ENCODE measurements around the gene OPRM1. TPM values are rescaled to one million over a fixed set of nuclear protein-coding genes. Genes with fewer than 3 reads are reported as not detected.

Gene OPRM1
- total RNA-seq, result not detected in 2 replicates

- no peak within 1 kb of the TSS for H2AFZ ChIP-seq (ENCODE audit: low read length)
- H3K4me3 ChIP-seq (ENCODE audit: insufficient read depth, low read length), result no peak within 1 kb of the TSS
- H4K20me1 ChIP-seq (ENCODE audit: insufficient read depth, low read length), result no peaks in the 10 kb centered on the region
- no peak for TF ChIP-seq CTCF (IDR thresholded peaks at IDR 0.05; ENCODE audit: extremely low read depth, low read depth, low read length)
- no peak for DNase-seq (ENCODE audit: insufficient read length, low spot score, missing footprints)
- H3K27ac ChIP-seq (ENCODE audit: low read depth, low read length), result no peak within 1 kb of the TSS
- H3K4me2 ChIP-seq (ENCODE audit: insufficient read depth, low read length), result no peak within 1 kb of the TSS
- no peaks in the 10 kb centered on the region for H3K4me1 ChIP-seq (ENCODE audit: insufficient read depth, low read length)
- H3K9me3 ChIP-seq (ENCODE audit: low read depth, low read length), result no peaks in the 10 kb centered on the region
- H3K79me2 ChIP-seq (ENCODE audit: insufficient read depth, low read length), result no peaks in the 10 kb centered on the region
- H3K27me3 ChIP-seq (ENCODE audit: insufficient read depth, low read length), result no peaks in the 10 kb centered on the region
- no peaks in the 10 kb centered on the region for H3K36me3 ChIP-seq (ENCODE audit: insufficient read depth, low read length)
Observed at GRCh38 chr6:154039231-154039842, at the start of gene OPRM1. OPRM1 (plus strand) TSS chr6:154039240; CDS start chr6:154039545, 305 bp downstream.

- no peak for TF ChIP-seq CTCF (IDR thresholded peaks at IDR 0.05; ENCODE audit: extremely low read depth, low read depth, low read length)
- no peak for DNase-seq (ENCODE audit: insufficient read length, low spot score, missing footprints)
Observed at GRCh38 chr6:153989989-153990388, 49.1 kb upstream of the OPRM1 start.

GRCh38 chr6:153994004-153994403, 45.0 kb upstream of the OPRM1 start:
- H4K20me1 ChIP-seq (ENCODE audit: insufficient read depth, low read length), result no peaks in the 10 kb centered on the region
- no peak overlapping the region for H3K4me2 ChIP-seq (ENCODE audit: insufficient read depth, low read length)
- no peak overlapping the region for H2AFZ ChIP-seq (ENCODE audit: low read length)
- no peaks in the 10 kb centered on the region for H3K27me3 ChIP-seq (ENCODE audit: insufficient read depth, low read length)
- TF ChIP-seq CTCF (IDR thresholded peaks at IDR 0.05; ENCODE audit: extremely low read depth, low read depth, low read length), result no peak
- peaks cover 5% of the 10 kb centered on the region for H3K9me3 ChIP-seq (ENCODE audit: low read depth, low read length)
- DNase-seq (ENCODE audit: insufficient read length, low spot score, missing footprints), result no peak
- H3K4me3 ChIP-seq (ENCODE audit: insufficient read depth, low read length), result no peak overlapping the region
- no peaks in the 10 kb centered on the region for H3K36me3 ChIP-seq (ENCODE audit: insufficient read depth, low read length)
- no peak overlapping the region for H3K27ac ChIP-seq (ENCODE audit: low read depth, low read length)
- no peaks in the 10 kb centered on the region for H3K79me2 ChIP-seq (ENCODE audit: insufficient read depth, low read length)
- H3K4me1 ChIP-seq (ENCODE audit: insufficient read depth, low read length), result no peaks in the 10 kb centered on the region

More at GRCh38 chr6:153989989-153990388, 49.1 kb upstream of the OPRM1 start:
- H2AFZ ChIP-seq (ENCODE audit: low read length), result no peak overlapping the region
- H3K27ac ChIP-seq (ENCODE audit: low read depth, low read length), result no peak overlapping the region
- peaks cover 5% of the 10 kb centered on the region for H3K9me3 ChIP-seq (ENCODE audit: low read depth, low read length)
- H3K4me3 ChIP-seq (ENCODE audit: insufficient read depth, low read length), result no peak overlapping the region
- H3K36me3 ChIP-seq (ENCODE audit: insufficient read depth, low read length), result no peaks in the 10 kb centered on the region
- H3K27me3 ChIP-seq (ENCODE audit: insufficient read depth, low read length), result no peaks in the 10 kb centered on the region
- no peaks in the 10 kb centered on the region for H3K79me2 ChIP-seq (ENCODE audit: insufficient read depth, low read length)
- H3K4me1 ChIP-seq (ENCODE audit: insufficient read depth, low read length), result no peaks in the 10 kb centered on the region
- no peak overlapping the region for H3K4me2 ChIP-seq (ENCODE audit: insufficient read depth, low read length)
- no peaks in the 10 kb centered on the region for H4K20me1 ChIP-seq (ENCODE audit: insufficient read depth, low read length)

GRCh38 chr6:153994811-153995210, 44.2 kb upstream of the OPRM1 start:
- no peak overlapping the region for H3K4me3 ChIP-seq (ENCODE audit: insufficient read depth, low read length)

More at GRCh38 chr6:153994811-153995210, 44.2 kb upstream of the OPRM1 start:
- H3K9me3 ChIP-seq (ENCODE audit: low read depth, low read length), result peaks cover 4% of the 10 kb centered on the region
- H2AFZ ChIP-seq (ENCODE audit: low read length), result no peak overlapping the region
- H3K27me3 ChIP-seq (ENCODE audit: insufficient read depth, low read length), result no peaks in the 10 kb centered on the region
- no peak overlapping the region for H3K4me2 ChIP-seq (ENCODE audit: insufficient read depth, low read length)
- DNase-seq (ENCODE audit: insufficient read length, low spot score, missing footprints), result no peak
- H3K79me2 ChIP-seq (ENCODE audit: insufficient read depth, low read length), result no peaks in the 10 kb centered on the region
- no peaks in the 10 kb centered on the region for H3K36me3 ChIP-seq (ENCODE audit: insufficient read depth, low read length)
- H3K4me1 ChIP-seq (ENCODE audit: insufficient read depth, low read length), result no peaks in the 10 kb centered on the region
- H3K27ac ChIP-seq (ENCODE audit: low read depth, low read length), result no peak overlapping the region
- no peak for TF ChIP-seq CTCF (IDR thresholded peaks at IDR 0.05; ENCODE audit: extremely low read depth, low read depth, low read length)
- H4K20me1 ChIP-seq (ENCODE audit: insufficient read depth, low read length), result no peaks in the 10 kb centered on the region

Measured in osteoblast (primary cell).